Measurements from ENCODE around the gene PTRH1. TPM values are rescaled to one million over a fixed set of nuclear protein-coding genes. Genes with fewer than 3 reads are reported as not detected.

PTRH1 gene
- total RNA-seq, 1 donor from 2014 or later: 11.9 TPM

DNA sequence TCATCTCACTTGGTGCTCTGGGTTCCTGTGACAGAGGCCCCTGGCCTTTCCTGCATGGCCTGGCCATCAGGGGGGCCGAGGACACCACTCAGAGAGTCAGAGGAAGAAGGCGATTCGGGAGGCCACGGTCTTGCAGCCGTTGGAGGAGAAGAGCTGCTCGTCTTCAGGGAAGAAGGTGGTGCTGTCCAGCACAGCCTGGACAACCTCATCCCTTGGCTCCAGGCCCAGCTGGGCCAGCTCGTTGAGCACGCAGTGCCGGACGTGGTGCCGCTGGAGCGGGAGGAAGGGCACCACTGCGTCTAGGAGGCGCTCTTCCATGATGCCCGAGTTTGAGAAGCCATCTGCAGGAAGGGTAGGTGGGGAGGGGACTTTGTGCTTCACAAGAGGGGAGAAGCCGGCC, 16.5 kb upstream of the PTRH1 start:
- Mint-ChIP-seq H3K4me1 (ENCODE audit: low read depth) (no peaks in the 10 kb centered on the region), H3K36me3 (ENCODE audit: insufficient read depth) (no peaks in the 10 kb centered on the region), H3K9me3 (ENCODE audit: low read depth) (no peaks in the 10 kb centered on the region), H3K27me3 (no peaks in the 10 kb centered on the region), H3K27ac (no peak overlapping the region), H3K4me3 (ENCODE audit: low read depth) (no peak overlapping the region)
- TF ChIP-seq CTCF (IDR thresholded peaks at IDR 0.05; ENCODE audit: unreplicated experiment): no peak
- no peak for DNase-seq (ENCODE audit: low spot score, unreplicated experiment)

GRCh38 chr9:127730799-127731410, 15.4 kb upstream of the PTRH1 start:
- no peak overlapping the region for H3K27ac Mint-ChIP-seq
- TF ChIP-seq CTCF (IDR thresholded peaks at IDR 0.05; ENCODE audit: unreplicated experiment): no peak

GRCh38 chr9:127730262-127730661, 14.8 kb upstream of the PTRH1 start:
- TF ChIP-seq CTCF (IDR thresholded peaks at IDR 0.05; ENCODE audit: unreplicated experiment): no peak
- Mint-ChIP-seq H3K4me3 (ENCODE audit: low read depth) (no peak overlapping the region), H3K27ac (peak overlapping the region; percentile 70)

More at GRCh38 chr9:127730799-127731410, 15.4 kb upstream of the PTRH1 start:
- no peak for DNase-seq (ENCODE audit: low spot score, unreplicated experiment)
- H3K4me3 Mint-ChIP-seq (ENCODE audit: low read depth): no peak overlapping the region
- H3K36me3 Mint-ChIP-seq (ENCODE audit: insufficient read depth): no peaks in the 10 kb centered on the region
- H3K9me3 Mint-ChIP-seq (ENCODE audit: low read depth): no peaks in the 10 kb centered on the region
- no peaks in the 10 kb centered on the region for H3K4me1 Mint-ChIP-seq (ENCODE audit: low read depth)
- no peaks in the 10 kb centered on the region for H3K27me3 Mint-ChIP-seq

GRCh38 chr9:127729522-127730256, 14.2 kb upstream of the PTRH1 start:
- DNase-seq (ENCODE audit: low spot score, unreplicated experiment): no peak
- no peaks in the 10 kb centered on the region for H3K9me3 Mint-ChIP-seq (ENCODE audit: low read depth)
- H3K27ac Mint-ChIP-seq: peak overlapping the region; percentile 70
- no peaks in the 10 kb centered on the region for H3K27me3 Mint-ChIP-seq
- TF ChIP-seq CTCF (IDR thresholded peaks at IDR 0.05; ENCODE audit: unreplicated experiment): no peak
- no peaks in the 10 kb centered on the region for H3K4me1 Mint-ChIP-seq (ENCODE audit: low read depth)
- no peaks in the 10 kb centered on the region for H3K36me3 Mint-ChIP-seq (ENCODE audit: insufficient read depth)
- no peak overlapping the region for H3K4me3 Mint-ChIP-seq (ENCODE audit: low read depth)

More at GRCh38 chr9:127730262-127730661, 14.8 kb upstream of the PTRH1 start:
- Mint-ChIP-seq H3K4me1 (ENCODE audit: low read depth) (no peaks in the 10 kb centered on the region), H3K36me3 (ENCODE audit: insufficient read depth) (no peaks in the 10 kb centered on the region), H3K9me3 (ENCODE audit: low read depth) (no peaks in the 10 kb centered on the region), H3K27me3 (no peaks in the 10 kb centered on the region)
- no peak for DNase-seq (ENCODE audit: low spot score, unreplicated experiment)

DNA sequence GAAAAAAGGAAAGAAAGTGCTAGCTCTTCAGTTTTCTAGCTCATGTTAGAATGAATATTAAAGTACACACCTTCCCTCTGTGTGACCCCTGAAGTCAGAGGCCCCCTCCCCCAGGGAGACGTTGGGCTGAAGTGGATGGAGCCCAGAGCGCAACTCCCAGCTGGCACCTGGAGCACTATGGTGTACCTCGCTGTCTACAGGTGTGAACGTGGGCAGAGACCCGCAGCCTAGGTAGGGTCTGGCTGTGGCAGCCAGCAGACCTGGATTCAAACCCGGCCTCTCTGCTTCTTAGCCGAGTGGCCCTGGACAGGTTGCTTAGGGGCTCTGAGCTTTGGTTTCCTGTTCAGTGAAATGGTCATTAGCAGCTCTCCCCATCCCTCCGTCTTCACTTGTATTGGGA, 13.3 kb upstream of the PTRH1 start:
- Mint-ChIP-seq H3K9me3 (ENCODE audit: low read depth) (no peaks in the 10 kb centered on the region), H3K36me3 (ENCODE audit: insufficient read depth) (no peaks in the 10 kb centered on the region), H3K4me3 (ENCODE audit: low read depth) (no peak overlapping the region), H3K4me1 (ENCODE audit: low read depth) (no peaks in the 10 kb centered on the region), H3K27me3 (no peaks in the 10 kb centered on the region), H3K27ac (no peak overlapping the region)
- no peak for TF ChIP-seq CTCF (IDR thresholded peaks at IDR 0.05; ENCODE audit: unreplicated experiment)
- no peak for DNase-seq (ENCODE audit: low spot score, unreplicated experiment)

Measured in progenitor cell of endocrine pancreas (in vitro differentiated cells).